Muscle of leg (tissue), 16 donors: Measurements from ENCODE around the gene PNKD. TPM values are rescaled to one million over a fixed set of nuclear protein-coding genes. Genes with fewer than 3 reads are reported as not detected.

Experiments used
- DNase-seq: peaks from one replicate; pipeline ENCODE4 v3.0.0; 2013
- H3K27ac ChIP-seq: one replicate; pipeline ENCODE4 v1.5.1; 2013; ENCODE audit warnings: mild to moderate bottlenecking, low read length, control low read depth
- H3K27me3 ChIP-seq: one replicate; pipeline ENCODE4 v1.6.1; 2013; ENCODE audit warnings: low read length; ENCODE audit not compliant: control insufficient read depth, insufficient read depth
- H3K36me3 ChIP-seq: one replicate; pipeline ENCODE4 v1.6.1; 2013; ENCODE audit warnings: low read length; ENCODE audit not compliant: control insufficient read depth, insufficient read depth
- H3K4me1 ChIP-seq: one replicate; pipeline ENCODE4 v1.6.1; 2013; ENCODE audit warnings: low read length; ENCODE audit not compliant: control insufficient read depth, insufficient read depth
- H3K4me3 ChIP-seq: one replicate; pipeline ENCODE4 v1.5.1; 2013; ENCODE audit warnings: low read length, control low read depth
- H3K9me3 ChIP-seq: replicated peaks from 2 replicates; pipeline ENCODE4 v1.6.1; 2013; ENCODE audit warnings: low read depth, low read length; ENCODE audit not compliant: control insufficient read depth
- WGBS: methylation state at CpG from one replicate; pipeline ENCODE4 v1.1.5; 2013; ENCODE audit warnings: missing lambda C conversion rate; ENCODE audit not compliant: insufficient coverage; 5-methylcytosine and 5-hydroxymethylcytosine counted together
- long read RNA-seq, 11 donors: transcript quantifications; one replicate each; lab custom pipeline, GENCODE V29; 2026
- polyA plus RNA-seq, 8 donors: library from polyadenylated mRNA; unstranded; fragments of 120-200 nt; gene quantifications; one replicate each; pipeline versions ENCODE4 v1.2.1 to v1.2.3, GENCODE V29; 2013; ENCODE audit warnings: inconsistent platforms in 1 of 8, low replicate concordance in 1 of 8; ENCODE audit not compliant: insufficient read length in 8 of 8, insufficient read depth in 1 of 8
- total RNA-seq: library from RNA; stranded (reverse); fragments of 120-200 nt; gene quantifications from one replicate; pipeline ENCODE4 v1.2.4, GENCODE V29; 2013

Gene PNKD
- total RNA-seq, result 50.7 TPM
- polyA plus RNA-seq, result 10 to 100 TPM; 46.4 to 61.8 (median 51.9) TPM
- long read RNA-seq, donor 1, transcript PNKD-201 (3 exons, 758 nt), result major isoform, 36 of 40 reads
- long read RNA-seq, donor 1, partial matches to known transcripts, result 0 of 40 reads
- long read RNA-seq, donor 1, other reads (novel, unspliced or antisense), result 0 of 40 reads
- long read RNA-seq, donor 2, transcript PNKD-201 (3 exons, 758 nt), result major isoform, 9 of 9 reads
- long read RNA-seq, donor 2, partial matches to known transcripts, result 0 of 9 reads
- long read RNA-seq, donor 2, other reads (novel, unspliced or antisense), result 0 of 9 reads
- long read RNA-seq, donor 3, transcript PNKD-201 (3 exons, 758 nt), result major isoform, 106 of 113 reads
- long read RNA-seq, donor 3, transcript PNKD-205 (2 exons, 1,372 nt), result minor isoform, 6 of 113 reads
- long read RNA-seq, donor 3, partial matches to known transcripts, result 0 of 113 reads
- long read RNA-seq, donor 3, other reads (novel, unspliced or antisense), result 0 of 113 reads
- long read RNA-seq, donor 4, transcript PNKD-205 (2 exons, 1,372 nt), result minor isoform, 5 of 128 reads
- long read RNA-seq, donor 4, transcript PNKD-201 (3 exons, 758 nt), result major isoform, 73 of 128 reads
- long read RNA-seq, donor 4, partial matches to known transcripts, result 50 of 128 reads
- long read RNA-seq, donor 4, other reads (novel, unspliced or antisense), result 0 of 128 reads
- long read RNA-seq, donor 5, transcript PNKD-205 (2 exons, 1,372 nt), result minor isoform, 9 of 163 reads
- long read RNA-seq, donor 5, transcript PNKD-201 (3 exons, 758 nt), result major isoform, 141 of 163 reads
- long read RNA-seq, donor 5, partial matches to known transcripts, result 10 of 163 reads
- long read RNA-seq, donor 5, other reads (novel, unspliced or antisense), result 0 of 163 reads
- long read RNA-seq, donor 6, transcript PNKD-205 (2 exons, 1,372 nt), result minor isoform, 12 of 190 reads
- long read RNA-seq, donor 6, transcript PNKD-201 (3 exons, 758 nt), result major isoform, 136 of 190 reads
- long read RNA-seq, donor 6, partial matches to known transcripts, result 13 of 190 reads
- long read RNA-seq, donor 6, other reads (novel, unspliced or antisense), result 25 of 190 reads
- long read RNA-seq, donor 7, transcript PNKD-201 (3 exons, 758 nt), result major isoform, 85 of 97 reads
- long read RNA-seq, donor 7, partial matches to known transcripts, result 8 of 97 reads
- long read RNA-seq, donor 7, other reads (novel, unspliced or antisense), result 0 of 97 reads
- long read RNA-seq, donor 8, transcript PNKD-201 (3 exons, 758 nt), result major isoform, 77 of 87 reads
- long read RNA-seq, donor 8, partial matches to known transcripts, result 7 of 87 reads
- long read RNA-seq, donor 8, other reads (novel, unspliced or antisense), result 0 of 87 reads
- long read RNA-seq, donor 9, transcript PNKD-205 (2 exons, 1,372 nt), result minor isoform, 5 of 69 reads
- long read RNA-seq, donor 9, transcript PNKD-201 (3 exons, 758 nt), result major isoform, 62 of 69 reads
- long read RNA-seq, donor 9, partial matches to known transcripts, result 0 of 69 reads
- long read RNA-seq, donor 9, other reads (novel, unspliced or antisense), result 0 of 69 reads
- long read RNA-seq, donor 10, transcript PNKD-205 (2 exons, 1,372 nt), result minor isoform, 6 of 111 reads
- long read RNA-seq, donor 10, transcript PNKD-201 (3 exons, 758 nt), result major isoform, 95 of 111 reads
- long read RNA-seq, donor 10, partial matches to known transcripts, result 0 of 111 reads
- long read RNA-seq, donor 10, other reads (novel, unspliced or antisense), result 8 of 111 reads
- long read RNA-seq, donor 11, transcript PNKD-201 (3 exons, 758 nt), result major isoform, 49 of 54 reads
- long read RNA-seq, donor 11, transcript PNKD-205 (2 exons, 1,372 nt), result minor isoform, 5 of 54 reads
- long read RNA-seq, donor 11, partial matches to known transcripts, result 0 of 54 reads
- long read RNA-seq, donor 11, other reads (novel, unspliced or antisense), result 0 of 54 reads

DNA sequence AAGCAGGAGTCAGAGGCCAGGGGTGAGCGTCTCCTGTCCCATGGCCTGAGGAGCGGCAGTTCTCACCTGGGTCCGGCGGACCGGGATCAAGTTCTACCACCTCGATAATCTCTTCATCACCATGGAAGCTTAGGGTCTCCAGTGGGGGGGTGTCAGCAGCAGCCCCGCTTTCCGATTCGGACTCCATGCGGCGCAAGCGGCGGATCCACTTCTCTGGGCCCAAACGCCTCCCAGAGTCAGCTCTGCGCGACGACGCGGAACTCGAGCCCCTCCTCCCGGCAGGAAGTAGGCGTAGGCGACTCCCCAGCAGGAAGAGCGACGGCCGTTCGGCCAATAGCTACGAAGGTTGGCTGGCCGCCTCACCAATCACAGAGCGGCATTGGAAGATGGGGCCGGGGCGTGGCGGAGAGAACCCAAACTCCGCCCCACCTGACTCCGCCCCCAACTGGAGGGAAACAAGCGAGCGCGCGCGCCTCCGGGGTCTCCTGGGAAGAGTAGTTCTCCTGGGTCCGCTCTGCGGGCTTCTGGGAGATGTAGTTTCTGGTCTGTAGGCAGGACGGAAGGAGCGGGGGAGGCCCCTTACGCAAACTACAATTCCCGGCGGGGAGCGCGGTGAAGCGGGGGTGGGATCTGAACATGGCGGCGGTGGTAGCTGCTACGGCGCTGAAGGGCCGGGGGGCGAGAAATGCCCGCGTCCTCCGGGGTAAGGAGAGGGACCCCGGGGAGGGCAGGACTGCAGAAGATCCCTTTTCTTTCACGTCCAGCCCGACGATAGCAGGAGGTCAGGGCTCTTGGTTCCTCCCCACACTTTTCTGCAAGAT, at the start of gene PNKD, which contains the start of gene AAMP:
Gene PNKD (plus strand): TSS at position 620 of the 821 bp plus-strand sequence. CDS start 17 bp downstream, at position 637.
Gene AAMP (minus strand): TSS at position 238 of the 821 bp plus-strand sequence. CDS start 51 bp downstream, at position 187.
- H3K27me3 ChIP-seq, result no peaks in the 10 kb centered on the region
- H3K4me1 ChIP-seq, result peaks cover 30% of the 10 kb centered on the region
- H3K4me3 ChIP-seq, result peak within 1 kb of the TSS; percentile 97
- peak within 1 kb of the TSS; percentile 97 for H3K27ac ChIP-seq
- under 1% methylated on average over 50 of the region's 64 CpGs for whole genome bisulfite sequencing
- DNase-seq, result peak; percentile 100
- H3K9me3 ChIP-seq, result no peaks in the 10 kb centered on the region
- H3K36me3 ChIP-seq, result peaks cover 51% of the 10 kb centered on the region

GRCh38 chr2:218221000-218221399, 49.3 kb upstream of the PNKD start:
- H3K36me3 ChIP-seq, result peaks cover 24% of the 10 kb centered on the region
- DNase-seq, result no peak
- peaks cover 22% of the 10 kb centered on the region for H3K4me1 ChIP-seq
- no peaks in the 10 kb centered on the region for H3K27me3 ChIP-seq
- H3K4me3 ChIP-seq, result no peak overlapping the region
- no peak overlapping the region for H3K27ac ChIP-seq
- WGBS, result 67% methylated on average over 4 of the region's 5 CpGs
- H3K9me3 ChIP-seq, result no peaks in the 10 kb centered on the region

- no CpG with 5 or more reads among the region's 5 CpGs for WGBS
- peaks cover 16% of the 10 kb centered on the region for H3K4me1 ChIP-seq
- DNase-seq, result no peak
- H3K36me3 ChIP-seq, result peaks cover 30% of the 10 kb centered on the region
- H3K27me3 ChIP-seq, result no peaks in the 10 kb centered on the region
- no peaks in the 10 kb centered on the region for H3K9me3 ChIP-seq
- H3K4me3 ChIP-seq, result no peak overlapping the region
- H3K27ac ChIP-seq, result no peak overlapping the region
These were observed 47.3 kb upstream of the PNKD start for GRCh38 chr2:218223046-218223445.

GRCh38 chr2:218224186-218224585, 46.1 kb upstream of the PNKD start:
- H3K36me3 ChIP-seq, result peaks cover 36% of the 10 kb centered on the region
- H3K4me1 ChIP-seq, result peaks cover 11% of the 10 kb centered on the region
- no peak overlapping the region for H3K4me3 ChIP-seq
- H3K27me3 ChIP-seq, result no peaks in the 10 kb centered on the region
- no peaks in the 10 kb centered on the region for H3K9me3 ChIP-seq
- no peak for DNase-seq
- no CpG with 5 or more reads among the region's 1 CpG for WGBS
- H3K27ac ChIP-seq, result no peak overlapping the region

DNA sequence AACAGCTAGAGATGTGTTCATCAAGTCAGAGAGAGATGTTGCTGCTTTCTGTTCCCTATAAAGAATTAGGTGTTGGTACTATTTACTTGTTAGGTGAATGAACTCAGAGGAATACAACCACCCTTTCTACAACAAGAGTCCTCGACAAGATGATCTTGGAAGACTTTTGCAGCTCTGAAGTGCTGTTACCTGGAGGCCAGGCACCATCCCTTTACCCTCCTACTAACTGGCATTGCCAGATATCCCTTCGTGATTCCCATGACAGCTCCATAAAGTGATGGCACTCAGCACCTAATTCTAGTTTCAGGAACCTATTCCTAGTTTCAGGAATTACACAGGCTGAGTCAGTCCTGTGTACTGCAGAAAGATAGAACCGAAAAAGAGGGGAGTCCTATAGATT, 43.4 kb upstream of the PNKD start:
- 80% methylated on average over 1 of the region's 3 CpGs for WGBS
- no peak overlapping the region for H3K27ac ChIP-seq
- H3K4me1 ChIP-seq, result no peaks in the 10 kb centered on the region

DNA sequence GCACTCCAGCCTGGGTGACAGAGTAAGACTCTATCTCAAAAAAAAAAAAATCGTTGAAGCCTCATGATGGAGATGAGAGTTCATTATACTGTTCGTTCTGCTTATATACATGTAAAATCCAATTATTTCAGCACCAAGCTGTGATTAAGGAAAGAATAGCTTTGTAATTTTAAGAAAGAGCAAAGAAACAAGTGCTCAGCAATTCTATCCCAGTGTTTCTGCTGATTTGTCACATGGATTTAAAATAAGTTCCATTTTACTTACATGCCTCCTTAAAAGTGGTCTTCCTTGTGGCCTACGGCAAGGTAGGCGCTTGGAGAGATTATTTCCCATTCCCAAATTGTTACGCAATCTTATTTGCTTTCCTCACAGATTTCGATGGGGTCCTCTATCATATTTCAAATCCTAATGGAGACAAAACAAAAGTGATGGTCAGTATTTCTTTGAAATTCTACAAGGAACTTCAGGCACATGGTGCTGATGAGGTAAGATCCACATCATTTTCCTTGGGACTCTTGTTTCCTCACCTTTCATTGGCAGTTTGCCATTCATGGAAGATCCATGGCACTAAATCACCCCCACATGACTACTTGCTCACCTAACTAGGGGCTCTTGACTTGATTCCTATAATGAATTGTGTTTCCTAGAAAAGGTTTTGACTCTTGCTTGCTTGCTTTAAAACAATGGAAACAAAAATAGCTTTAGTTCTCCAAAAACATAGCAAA, 41.8 kb upstream of the PNKD start:
- WGBS, result 83% methylated on average over 2 of the region's 6 CpGs
- DNase-seq, result no peak
- Histone ChIP-seq H3K27ac (peak overlapping the region; percentile 77), H3K4me3 (no peak overlapping the region), H3K36me3 (peaks cover 66% of the 10 kb centered on the region), H3K4me1 (no peaks in the 10 kb centered on the region), H3K9me3 (no peaks in the 10 kb centered on the region), H3K27me3 (no peaks in the 10 kb centered on the region)

More for the DNA sequence above, 43.4 kb upstream of the PNKD start:
- no peak for DNase-seq
- Histone ChIP-seq H3K4me3 (no peak overlapping the region), H3K27me3 (no peaks in the 10 kb centered on the region), H3K36me3 (peaks cover 54% of the 10 kb centered on the region), H3K9me3 (no peaks in the 10 kb centered on the region)

- H3K9me3 ChIP-seq, result no peaks in the 10 kb centered on the region
- no CpG with 5 or more reads among the region's 3 CpGs for WGBS
- peaks cover 65% of the 10 kb centered on the region for H3K36me3 ChIP-seq
- H3K27me3 ChIP-seq, result no peaks in the 10 kb centered on the region
- H3K27ac ChIP-seq, result peak overlapping the region; percentile 77
- H3K4me3 ChIP-seq, result no peak overlapping the region
- H3K4me1 ChIP-seq, result no peaks in the 10 kb centered on the region
- DNase-seq, result peak; percentile 66
These were observed 41.1 kb upstream of the PNKD start for GRCh38 chr2:218229239-218229638.

- Histone ChIP-seq H3K27me3 (no peaks in the 10 kb centered on the region), H3K9me3 (no peaks in the 10 kb centered on the region), H3K4me1 (no peaks in the 10 kb centered on the region), H3K4me3 (no peak overlapping the region), H3K36me3 (peaks cover 63% of the 10 kb centered on the region), H3K27ac (peak overlapping the region; percentile 43)
- no peak for DNase-seq
- WGBS, result 94% methylated on average over 4 of the region's 4 CpGs
These were observed 40.5 kb upstream of the PNKD start for GRCh38 chr2:218229851-218230250.
